Caco-2 (cell line): Measurements from ENCODE around the gene CEP85L. TPM values are rescaled to one million over a fixed set of nuclear protein-coding genes. Genes with fewer than 3 reads are reported as not detected.

Experiments used
- BruUV-seq: library from RNA; stranded (reverse); fragments of 400-500 nt; replicated peaks from 2 replicates; lab custom pipeline; 2021; lab: Mats Ljungman, UMichigan
- CTCF ChIA-PET: fragments of 300-600 bp; sonication (Branson Sonifier 250); formaldehyde crosslinking; loops from one replicate; lab custom pipeline; 2022; ENCODE audit warnings: antibody characterized with exemption; lab: Charles Lee
- POLR2A ChIA-PET: fragments of 300-600 bp; sonication (Branson Sonifier 250); formaldehyde crosslinking; loops from one replicate; lab custom pipeline; 2022; ENCODE audit warnings: antibody characterized with exemption; lab: Charles Lee
- DNase-seq, 2 experiments: peaks; one replicate each; pipeline versions ENCODE4 v3.0.0 to v3.0.0-alpha.2; 2020 to 2022
- H3K27me3 ChIP-seq: replicated peaks from 2 replicates; pipeline ENCODE4 v1.6.0; 2011; ENCODE audit warnings: low read length; ENCODE audit not compliant: control insufficient read depth, insufficient read depth
- H3K36me3 ChIP-seq: 2 replicates; pipeline ENCODE4 v1.5.1; 2011; ENCODE audit warnings: low read length; ENCODE audit not compliant: control insufficient read depth, insufficient read depth
- H3K4me1 ChIP-seq: fragments of 250-450 bp; sonication (Bioruptor Pico); 2 replicates; pipeline ENCODE4 v1.5.1; 2020; ENCODE audit warnings: mild to moderate bottlenecking
- H3K4me3 ChIP-seq: 2 replicates; pipeline ENCODE4 v1.5.1; 2011; ENCODE audit warnings: low read depth, mild to moderate bottlenecking, control low read depth, low read length
- H3K9me3 ChIP-seq: fragments of 250-450 bp; sonication (Bioruptor Pico); 2 replicates; pipeline ENCODE4 v1.5.1; 2020; ENCODE audit warnings: mild to moderate bottlenecking, moderate library complexity
- H3K27ac Mint-ChIP-seq: one replicate; pipeline ENCODE4 v1.8.0; 2022; ENCODE audit warnings: mixed read lengths; ENCODE audit not compliant: unreplicated experiment
- H3K27me3 Mint-ChIP-seq: one replicate; pipeline ENCODE4 v1.8.0; 2022; ENCODE audit warnings: mixed read lengths; ENCODE audit not compliant: insufficient read depth, unreplicated experiment
- H3K36me3 Mint-ChIP-seq: one replicate; pipeline ENCODE4 v1.8.0; 2022; ENCODE audit warnings: mild to moderate bottlenecking, mixed read lengths; ENCODE audit not compliant: insufficient read depth, unreplicated experiment
- H3K4me1 Mint-ChIP-seq: one replicate; pipeline ENCODE4 v1.8.0; 2022; ENCODE audit warnings: low read depth, mixed read lengths; ENCODE audit not compliant: unreplicated experiment
- H3K4me3 Mint-ChIP-seq: one replicate; pipeline ENCODE4 v1.8.0; 2022; ENCODE audit warnings: mild to moderate bottlenecking, moderate library complexity, mixed read lengths; ENCODE audit not compliant: unreplicated experiment
- H3K9me3 Mint-ChIP-seq: one replicate; pipeline ENCODE4 v1.8.0; 2022; ENCODE audit warnings: mixed read lengths; ENCODE audit not compliant: unreplicated experiment
- intact Hi-C: fragments of 100-400 bp; cut with micrococcal nuclease; formaldehyde crosslinking; loops from one replicate; pipeline ENCODE4 v1.10.0; 2022; ENCODE audit not compliant: unreplicated experiment
- total RNA-seq: library from RNA; stranded (reverse); gene quantifications from 2 replicates; pipeline ENCODE4 v1.2.3, GENCODE V29; 2022
- TF ChIP-seq, protein P1 (sequence below), 2 experiments: fragments of 200-600 bp in 1 of 2; IDR thresholded peaks; 1 replicate in 1 of 2; 2 replicates in 1 of 2; pipeline versions ENCODE4 v1.5.1 to v1.8.0; 2011 to 2022; ENCODE audit warnings: antibody characterized with exemption in 1 of 2, control low read depth in 1 of 2, inconsistent platforms in 1 of 2, low read depth in 1 of 2, low read length in 1 of 2, mild to moderate bottlenecking in 1 of 2, moderate library complexity in 1 of 2; ENCODE audit not compliant: insufficient read depth in 1 of 2, severe bottlenecking in 1 of 2, unreplicated experiment in 1 of 2

The CEP85L gene
- total RNA-seq, 1 experiment from 2014 or later, result 0.29 TPM

- ChIA-PET CTCF (no interaction called here), POLR2A (no interaction called here)
- no peak overlapping the region for H3K4me3 ChIP-seq
- no peaks in the 10 kb centered on the region for H3K27me3 ChIP-seq
- no peak for DNase-seq
- no peaks in the 10 kb centered on the region for H3K36me3 ChIP-seq
- Mint-ChIP-seq H3K27ac (no peak overlapping the region), H3K4me1 (no peaks in the 10 kb centered on the region), H3K27me3 (peaks cover 7% of the 10 kb centered on the region), H3K36me3 (no peaks in the 10 kb centered on the region), H3K4me3 (no peak overlapping the region), H3K9me3 (no peaks in the 10 kb centered on the region)
- intact Hi-C loops, result no loop called here
- BruUV-seq, result no TSS peak
- no peaks in the 10 kb centered on the region for H3K9me3 ChIP-seq
- no peaks in the 10 kb centered on the region for H3K4me1 ChIP-seq
- TF ChIP-seq, protein P1, sequence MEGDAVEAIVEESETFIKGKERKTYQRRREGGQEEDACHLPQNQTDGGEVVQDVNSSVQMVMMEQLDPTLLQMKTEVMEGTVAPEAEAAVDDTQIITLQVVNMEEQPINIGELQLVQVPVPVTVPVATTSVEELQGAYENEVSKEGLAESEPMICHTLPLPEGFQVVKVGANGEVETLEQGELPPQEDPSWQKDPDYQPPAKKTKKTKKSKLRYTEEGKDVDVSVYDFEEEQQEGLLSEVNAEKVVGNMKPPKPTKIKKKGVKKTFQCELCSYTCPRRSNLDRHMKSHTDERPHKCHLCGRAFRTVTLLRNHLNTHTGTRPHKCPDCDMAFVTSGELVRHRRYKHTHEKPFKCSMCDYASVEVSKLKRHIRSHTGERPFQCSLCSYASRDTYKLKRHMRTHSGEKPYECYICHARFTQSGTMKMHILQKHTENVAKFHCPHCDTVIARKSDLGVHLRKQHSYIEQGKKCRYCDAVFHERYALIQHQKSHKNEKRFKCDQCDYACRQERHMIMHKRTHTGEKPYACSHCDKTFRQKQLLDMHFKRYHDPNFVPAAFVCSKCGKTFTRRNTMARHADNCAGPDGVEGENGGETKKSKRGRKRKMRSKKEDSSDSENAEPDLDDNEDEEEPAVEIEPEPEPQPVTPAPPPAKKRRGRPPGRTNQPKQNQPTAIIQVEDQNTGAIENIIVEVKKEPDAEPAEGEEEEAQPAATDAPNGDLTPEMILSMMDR (IDR thresholded peaks at IDR 0.05; ENCODE audit: insufficient read depth in 1 of 2, low read depth in 1 of 2, low read length in 1 of 2, severe bottlenecking in 1 of 2, unreplicated experiment in 1 of 2), result no peak
Observed at GRCh38 chr6:118522422-118522821, 129.0 kb downstream of the CEP85L start.

DNA sequence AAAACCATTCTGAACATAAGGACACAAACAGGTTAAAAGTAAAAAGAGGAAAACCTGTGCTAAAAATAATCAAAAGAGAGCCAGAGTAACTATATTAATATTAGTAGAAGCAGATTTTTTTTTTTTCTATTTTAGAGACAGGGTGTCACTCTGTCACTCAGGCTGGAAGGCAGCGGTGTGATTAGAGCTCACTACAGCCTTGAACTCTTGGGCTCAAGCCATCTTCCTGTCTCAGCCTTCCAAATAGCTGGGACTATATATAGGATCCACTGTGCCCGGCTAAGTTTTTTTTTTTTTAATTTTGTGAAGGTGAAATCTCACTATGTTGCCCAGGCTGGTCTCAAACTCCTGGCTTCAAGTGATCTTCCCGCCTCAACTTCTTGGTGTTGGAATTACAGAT lies 136.7 kb downstream of the CEP85L start:
- no peak overlapping the region for H3K4me3 Mint-ChIP-seq
- BruUV-seq, result no TSS peak

DNA sequence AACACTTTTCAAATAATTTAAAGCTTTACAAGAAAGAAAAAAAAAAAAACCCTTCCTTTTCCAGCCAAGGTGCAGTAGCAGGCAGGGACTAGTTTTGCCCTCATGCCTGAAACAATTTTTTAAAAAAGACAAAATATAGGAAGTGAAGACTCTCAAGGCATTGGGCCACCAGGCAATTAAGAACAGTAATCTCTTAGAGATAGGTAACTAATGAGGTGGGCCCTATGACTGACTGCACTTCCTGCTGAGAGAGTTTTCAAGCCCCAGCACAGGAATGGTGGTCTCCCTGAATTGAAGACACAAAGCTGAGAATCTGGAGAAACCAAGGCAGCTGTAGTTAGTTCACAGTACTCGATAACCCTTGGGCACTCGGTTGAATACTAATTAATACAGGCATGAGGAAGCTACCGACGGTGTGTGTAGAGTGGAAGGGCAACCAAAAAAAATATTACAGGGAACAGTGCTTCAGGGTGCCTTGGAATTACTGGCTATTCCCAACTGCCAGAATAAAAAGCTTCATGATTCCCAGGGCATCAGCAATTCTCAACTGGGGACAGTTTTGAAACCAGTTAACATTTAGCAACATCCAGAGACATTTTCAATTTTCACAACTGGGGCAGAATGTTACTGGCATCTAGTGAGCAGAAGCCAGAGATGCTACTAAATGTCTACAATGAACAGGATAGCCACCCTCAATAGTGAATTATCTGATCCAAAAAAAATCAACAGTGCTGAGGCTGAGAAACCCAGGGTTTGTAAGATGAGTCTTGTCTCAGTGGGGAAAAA lies 139.3 kb downstream of the CEP85L start:
- no peak for DNase-seq
- Mint-ChIP-seq H3K9me3 (no peaks in the 10 kb centered on the region), H3K4me1 (no peaks in the 10 kb centered on the region), H3K4me3 (no peak overlapping the region), H3K27me3 (no peaks in the 10 kb centered on the region), H3K27ac (no peak overlapping the region), H3K36me3 (no peaks in the 10 kb centered on the region)
- Histone ChIP-seq H3K4me3 (no peak overlapping the region), H3K9me3 (no peaks in the 10 kb centered on the region), H3K4me1 (no peaks in the 10 kb centered on the region), H3K36me3 (no peaks in the 10 kb centered on the region), H3K27me3 (no peaks in the 10 kb centered on the region)
- BruUV-seq, result no TSS peak
- CTCF ChIA-PET, result no interaction called here
- TF ChIP-seq, protein P1 (IDR thresholded peaks at IDR 0.05; ENCODE audit: insufficient read depth in 1 of 2, low read depth in 1 of 2, low read length in 1 of 2, severe bottlenecking in 1 of 2, unreplicated experiment in 1 of 2), result no peak
- POLR2A ChIA-PET, result no interaction called here
- intact Hi-C loops, result no loop called here

More for the DNA sequence above, 136.7 kb downstream of the CEP85L start:
- POLR2A ChIA-PET, result no interaction called here
- no peaks in the 10 kb centered on the region for H3K4me1 ChIP-seq
- TF ChIP-seq, protein P1 (IDR thresholded peaks at IDR 0.05; ENCODE audit: insufficient read depth in 1 of 2, low read depth in 1 of 2, low read length in 1 of 2, severe bottlenecking in 1 of 2, unreplicated experiment in 1 of 2), result no peak
- H3K4me1 Mint-ChIP-seq, result no peaks in the 10 kb centered on the region
- no peaks in the 10 kb centered on the region for H3K9me3 ChIP-seq
- no peaks in the 10 kb centered on the region for H3K9me3 Mint-ChIP-seq
- no peaks in the 10 kb centered on the region for H3K27me3 ChIP-seq
- H3K27ac Mint-ChIP-seq, result no peak overlapping the region
- no peaks in the 10 kb centered on the region for H3K36me3 Mint-ChIP-seq
- no peak for DNase-seq
- CTCF ChIA-PET, result no interaction called here
- no peak overlapping the region for H3K4me3 ChIP-seq
- no peaks in the 10 kb centered on the region for H3K36me3 ChIP-seq
- H3K27me3 Mint-ChIP-seq, result peaks cover 4% of the 10 kb centered on the region
- intact Hi-C loops, result no loop called here
